GM23338 (cell line): Measurements from ENCODE around the gene RPH3AL. TPM values are rescaled to one million over a fixed set of nuclear protein-coding genes. Genes with fewer than 3 reads are reported as not detected.

Source experiments
- ATAC-seq: fragments of 200-7000 bp; cut with Tn5 transposase; 3 replicates; pipeline ENCODE4 v1.9.1; 2020
- DNase-seq: peaks from one replicate; pipeline ENCODE4 v3.0.0-alpha.2; 2015; ENCODE audit warnings: low spot score
- H2AFZ ChIP-seq: fragments of 200-600 bp; sonication (generic); 2 replicates; pipeline ENCODE4 v1.8.0; 2016; ENCODE audit warnings: antibody characterized with exemption, mild to moderate bottlenecking, moderate library complexity
- H3F3A ChIP-seq: fragments of 200-600 bp; sonication (generic); replicated peaks from 2 replicates; pipeline ENCODE4 v1.8.0; 2017; ENCODE audit warnings: antibody characterized with exemption, mixed run types, low read depth
- H3K27ac ChIP-seq: fragments of 200-600 bp; sonication (generic); 2 replicates; pipeline ENCODE4 v1.6.1; 2016; ENCODE audit warnings: low read depth
- H3K27me3 ChIP-seq: fragments of 200-600 bp; sonication (generic); 2 replicates; pipeline ENCODE4 v1.8.0; 2016; ENCODE audit warnings: mild to moderate bottlenecking, mixed run types, moderate library complexity; ENCODE audit not compliant: insufficient read depth
- H3K36me3 ChIP-seq: fragments of 200-600 bp; sonication (generic); 2 replicates; pipeline ENCODE4 v1.8.0; 2016; ENCODE audit warnings: mild to moderate bottlenecking; ENCODE audit not compliant: insufficient read depth
- H3K4me1 ChIP-seq: fragments of 200-600 bp; sonication (generic); 2 replicates; pipeline ENCODE4 v1.8.0; 2016; ENCODE audit warnings: mild to moderate bottlenecking, moderate library complexity; ENCODE audit not compliant: insufficient read depth
- H3K4me2 ChIP-seq: fragments of 200-600 bp; sonication (generic); 2 replicates; pipeline ENCODE4 v1.7.1; 2017; ENCODE audit warnings: mixed run types
- H3K4me3 ChIP-seq: fragments of 200-600 bp; sonication (generic); 2 replicates; pipeline ENCODE4 v1.6.1; 2016; ENCODE audit warnings: mixed run types
- H3K79me2 ChIP-seq: fragments of 200-600 bp; sonication (generic); replicated peaks from 2 replicates; pipeline ENCODE4 v1.8.0; 2017; ENCODE audit warnings: mild to moderate bottlenecking; ENCODE audit not compliant: insufficient read depth
- H3K9me2 ChIP-seq: fragments of 200-600 bp; sonication (generic); 2 replicates; pipeline ENCODE4 v1.8.0; 2017; ENCODE audit not compliant: insufficient read depth
- H4K20me1 ChIP-seq: fragments of 200-600 bp; sonication (generic); replicated peaks from 2 replicates; pipeline ENCODE4 v1.8.0; 2017; ENCODE audit warnings: mild to moderate bottlenecking; ENCODE audit not compliant: insufficient read depth
- H3K27ac Mint-ChIP-seq: 2 replicates; pipeline ENCODE4 v1.8.0; 2020; ENCODE audit warnings: inconsistent platforms, mild to moderate bottlenecking, moderate library complexity, mixed read lengths
- H3K27me3 Mint-ChIP-seq: 3 replicates; pipeline ENCODE4 v1.8.0; 2022; ENCODE audit warnings: low read depth, mild to moderate bottlenecking, moderate library complexity, mixed read lengths, inconsistent platforms; ENCODE audit not compliant: insufficient read depth, poor library complexity
- H3K36me3 Mint-ChIP-seq: 3 replicates; pipeline ENCODE4 v1.8.0; 2021; ENCODE audit warnings: low read depth, mild to moderate bottlenecking, inconsistent platforms, moderate library complexity, mixed read lengths
- H3K4me1 Mint-ChIP-seq: 3 replicates; pipeline ENCODE4 v1.8.0; 2020; ENCODE audit warnings: mild to moderate bottlenecking, inconsistent platforms, mixed read lengths
- H3K4me3 Mint-ChIP-seq: 3 replicates; pipeline ENCODE4 v1.8.0; 2021; ENCODE audit warnings: moderate library complexity, mild to moderate bottlenecking, inconsistent platforms, mixed read lengths
- H3K9me3 Mint-ChIP-seq: 3 replicates; pipeline ENCODE4 v1.8.0; 2020; ENCODE audit warnings: moderate library complexity, mild to moderate bottlenecking, inconsistent platforms, mixed read lengths
- CREB1 ChIP-seq: fragments of 250-450 bp; sonication (Bioruptor Pico); IDR thresholded peaks from 2 replicates; pipeline ENCODE4 v1.5.0; 2020; ENCODE audit warnings: low read depth, mild to moderate bottlenecking, moderate library complexity
- CTCF ChIP-seq, 2 experiments: fragments of 200-600 bp in 1 of 2; sonication (generic) in 1 of 2; conservative IDR thresholded peaks; 2 replicates each; pipeline versions ENCODE4 v1.5.1 to v1.6.1; 2016 to 2017; ENCODE audit warnings: antibody characterized with exemption in 2 of 2, low read depth in 2 of 2, mild to moderate bottlenecking in 2 of 2, moderate library complexity in 1 of 2
- EZH2 ChIP-seq: fragments of 200-600 bp; sonication (generic); IDR thresholded peaks from one replicate; pipeline ENCODE4 v1.8.0; 2017; ENCODE audit warnings: antibody characterized with exemption, mild to moderate bottlenecking, low read depth; ENCODE audit not compliant: unreplicated experiment
- EZH2phosphoT487 ChIP-seq: fragments of 200-600 bp; sonication (generic); IDR thresholded peaks from one replicate; pipeline ENCODE4 v1.8.1; 2018; ENCODE audit warnings: antibody characterized with exemption; ENCODE audit not compliant: unreplicated experiment
- JUNB ChIP-seq: IDR thresholded peaks from one replicate; pipeline ENCODE4 v1.6.1; 2016; ENCODE audit warnings: antibody characterized with exemption; ENCODE audit not compliant: unreplicated experiment
- NANOG ChIP-seq: IDR thresholded peaks from 2 replicates; pipeline ENCODE4 v1.6.1; 2016; ENCODE audit warnings: antibody characterized with exemption, borderline replicate concordance
- POLR2AphosphoS5 ChIP-seq: IDR thresholded peaks from 2 replicates; pipeline ENCODE4 v1.6.1; 2016; ENCODE audit warnings: antibody characterized with exemption, low read depth
- STAT1 ChIP-seq: IDR thresholded peaks from one replicate; pipeline ENCODE4 v1.6.1; 2016; ENCODE audit warnings: antibody characterized with exemption; ENCODE audit not compliant: unreplicated experiment
- ZNF114 ChIP-seq: fragments of 250-450 bp; sonication (Bioruptor Pico); IDR thresholded peaks from 2 replicates; pipeline ENCODE4 v1.5.0; 2020; ENCODE audit warnings: mild to moderate bottlenecking, moderate library complexity
- polyA plus RNA-seq: library from polyadenylated mRNA; unstranded; fragments of >200 nt; fragmentation: Nextera tagmentation; extraction: Ambion mirVana; gene quantifications from 2 replicates; pipeline ENCODE4 v1.2.1, GENCODE V29; 2016
- total RNA-seq: library from RNA; depleted of rRNA; stranded (reverse); fragments of >200 nt; shearing (Covaris generic); gene quantifications from 2 replicates; pipeline ENCODE4 v1.2.3, GENCODE V29; 2014
- TF ChIP-seq, protein P1 (sequence below): IDR thresholded peaks from 2 replicates; pipeline ENCODE4 v1.6.1; 2016; ENCODE audit warnings: antibody characterized with exemption
- TF ChIP-seq, protein P2 (sequence below): IDR thresholded peaks from one replicate; pipeline ENCODE4 v1.6.1; 2018; ENCODE audit warnings: antibody characterized with exemption; ENCODE audit not compliant: unreplicated experiment

The RPH3AL gene
- total and polyA plus RNA-seq, 2 experiments from 2014 or later = 2.7 to 6.3 TPM

- H3K9me2 ChIP-seq = no peaks in the 10 kb centered on the region
- no peak overlapping the region for H3K4me3 ChIP-seq
- no peaks in the 10 kb centered on the region for H3K79me2 ChIP-seq
- ATAC-seq = no peak
- no peak overlapping the region for H2AFZ ChIP-seq
- no peaks in the 10 kb centered on the region for H3K27me3 ChIP-seq
- peaks cover 14% of the 10 kb centered on the region for H3K27me3 Mint-ChIP-seq
- H3K27ac Mint-ChIP-seq = no peak overlapping the region
- peaks cover 19% of the 10 kb centered on the region for H3K4me1 Mint-ChIP-seq
- H3K36me3 ChIP-seq = no peaks in the 10 kb centered on the region
- no peaks in the 10 kb centered on the region for H3F3A ChIP-seq
- no peak overlapping the region for H3K4me2 ChIP-seq
- H3K4me1 ChIP-seq = peaks cover 3% of the 10 kb centered on the region; the same call in 1 of the 2 replicates
- TF ChIP-seq EZH2phosphoT487 (no peak), CTCF (conservative IDR thresholded peaks at IDR 0.05; ENCODE audit: low read depth in 2 of 2) (no peak), STAT1 (no peak)
- DNase-seq = no peak
- no peak overlapping the region for H3K4me3 Mint-ChIP-seq
- no peaks in the 10 kb centered on the region for H4K20me1 ChIP-seq
- H3K36me3 Mint-ChIP-seq = no peaks in the 10 kb centered on the region
- no peak overlapping the region for H3K27ac ChIP-seq
- H3K9me3 Mint-ChIP-seq = no peaks in the 10 kb centered on the region; the same call in 2 of the 3 replicates
Measured at GRCh38 chr17:303168-303567, 49.4 kb downstream of the RPH3AL start.

DNA sequence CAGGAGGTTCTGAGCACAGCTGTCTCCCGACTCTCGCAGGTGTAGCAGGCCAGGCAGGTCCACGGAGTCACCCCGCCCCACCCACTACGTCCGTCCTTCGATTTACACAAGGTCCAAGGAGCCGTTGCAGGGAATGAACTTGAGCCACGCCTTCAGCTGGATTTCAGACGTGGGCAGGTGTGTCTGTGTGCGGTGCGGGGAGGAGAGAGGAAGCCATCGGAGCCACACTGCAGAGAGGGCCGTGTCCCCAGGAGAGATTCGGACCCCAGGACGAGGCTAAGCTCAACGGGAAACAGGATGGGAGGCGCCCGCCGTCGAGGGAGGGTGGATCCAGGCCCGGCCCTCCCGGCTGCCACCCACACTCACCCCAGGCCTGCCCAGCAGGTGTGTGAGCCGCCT lies 50.3 kb downstream of the RPH3AL start:
- Mint-ChIP-seq H3K27ac (no peak overlapping the region), H3K4me3 (no peak overlapping the region), H3K4me1 (peaks cover 15% of the 10 kb centered on the region), H3K27me3 (peaks cover 14% of the 10 kb centered on the region), H3K9me3 (no peaks in the 10 kb centered on the region; the same call in 2 of the 3 replicates), H3K36me3 (no peaks in the 10 kb centered on the region)
- H2AFZ ChIP-seq = no peak overlapping the region
- no peaks in the 10 kb centered on the region for H3K9me2 ChIP-seq
- no peaks in the 10 kb centered on the region for H3K36me3 ChIP-seq
- DNase-seq (no peak), ATAC-seq (no peak; the same call in 2 of the 3 replicates)
- no peaks in the 10 kb centered on the region for H3F3A ChIP-seq
- no peaks in the 10 kb centered on the region for H3K79me2 ChIP-seq
- no peaks in the 10 kb centered on the region for H3K27me3 ChIP-seq
- H3K27ac ChIP-seq = no peak overlapping the region
- H3K4me2 ChIP-seq = no peak overlapping the region
- no peak overlapping the region for H3K4me3 ChIP-seq
- no peaks in the 10 kb centered on the region for H4K20me1 ChIP-seq
- H3K4me1 ChIP-seq = peaks cover 3% of the 10 kb centered on the region; the same call in 1 of the 2 replicates
- no peak for TF ChIP-seq ZNF114
- TF ChIP-seq, protein P1, sequence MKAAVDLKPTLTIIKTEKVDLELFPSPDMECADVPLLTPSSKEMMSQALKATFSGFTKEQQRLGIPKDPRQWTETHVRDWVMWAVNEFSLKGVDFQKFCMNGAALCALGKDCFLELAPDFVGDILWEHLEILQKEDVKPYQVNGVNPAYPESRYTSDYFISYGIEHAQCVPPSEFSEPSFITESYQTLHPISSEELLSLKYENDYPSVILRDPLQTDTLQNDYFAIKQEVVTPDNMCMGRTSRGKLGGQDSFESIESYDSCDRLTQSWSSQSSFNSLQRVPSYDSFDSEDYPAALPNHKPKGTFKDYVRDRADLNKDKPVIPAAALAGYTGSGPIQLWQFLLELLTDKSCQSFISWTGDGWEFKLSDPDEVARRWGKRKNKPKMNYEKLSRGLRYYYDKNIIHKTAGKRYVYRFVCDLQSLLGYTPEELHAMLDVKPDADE = no peak
- no peak for TF ChIP-seq POLR2AphosphoS5
- TF ChIP-seq EZH2 = no peak
- TF ChIP-seq NANOG = no peak
- TF ChIP-seq CREB1 (CRISPR knock-in tag) = no peak
- no peak for TF ChIP-seq EZH2phosphoT487
- TF ChIP-seq, protein P2, sequence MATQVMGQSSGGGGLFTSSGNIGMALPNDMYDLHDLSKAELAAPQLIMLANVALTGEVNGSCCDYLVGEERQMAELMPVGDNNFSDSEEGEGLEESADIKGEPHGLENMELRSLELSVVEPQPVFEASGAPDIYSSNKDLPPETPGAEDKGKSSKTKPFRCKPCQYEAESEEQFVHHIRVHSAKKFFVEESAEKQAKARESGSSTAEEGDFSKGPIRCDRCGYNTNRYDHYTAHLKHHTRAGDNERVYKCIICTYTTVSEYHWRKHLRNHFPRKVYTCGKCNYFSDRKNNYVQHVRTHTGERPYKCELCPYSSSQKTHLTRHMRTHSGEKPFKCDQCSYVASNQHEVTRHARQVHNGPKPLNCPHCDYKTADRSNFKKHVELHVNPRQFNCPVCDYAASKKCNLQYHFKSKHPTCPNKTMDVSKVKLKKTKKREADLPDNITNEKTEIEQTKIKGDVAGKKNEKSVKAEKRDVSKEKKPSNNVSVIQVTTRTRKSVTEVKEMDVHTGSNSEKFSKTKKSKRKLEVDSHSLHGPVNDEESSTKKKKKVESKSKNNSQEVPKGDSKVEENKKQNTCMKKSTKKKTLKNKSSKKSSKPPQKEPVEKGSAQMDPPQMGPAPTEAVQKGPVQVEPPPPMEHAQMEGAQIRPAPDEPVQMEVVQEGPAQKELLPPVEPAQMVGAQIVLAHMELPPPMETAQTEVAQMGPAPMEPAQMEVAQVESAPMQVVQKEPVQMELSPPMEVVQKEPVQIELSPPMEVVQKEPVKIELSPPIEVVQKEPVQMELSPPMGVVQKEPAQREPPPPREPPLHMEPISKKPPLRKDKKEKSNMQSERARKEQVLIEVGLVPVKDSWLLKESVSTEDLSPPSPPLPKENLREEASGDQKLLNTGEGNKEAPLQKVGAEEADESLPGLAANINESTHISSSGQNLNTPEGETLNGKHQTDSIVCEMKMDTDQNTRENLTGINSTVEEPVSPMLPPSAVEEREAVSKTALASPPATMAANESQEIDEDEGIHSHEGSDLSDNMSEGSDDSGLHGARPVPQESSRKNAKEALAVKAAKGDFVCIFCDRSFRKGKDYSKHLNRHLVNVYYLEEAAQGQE = no peak
- no peak for TF ChIP-seq JUNB
